Breast epithelium (tissue), 4 donors: ENCODE measurements around the gene PAIP2B. TPM values are rescaled to one million over a fixed set of nuclear protein-coding genes. Genes with fewer than 3 reads are reported as not detected.

Experiments
- DNase-seq, 2 donors: peaks; one replicate each; pipeline ENCODE4 v3.0.0-alpha.2; 2019; ENCODE audit warnings: low spot score in 2 of 2
- H3K27ac ChIP-seq, 2 donors: fragments of 200-600 bp; sonication (generic) in 1 of 2; one replicate each; pipeline ENCODE4 v1.5.1; 2016 to 2019; ENCODE audit warnings: mild to moderate bottlenecking in 1 of 2
- H3K27me3 ChIP-seq, 2 donors: fragments of 200-600 bp; sonication (generic) in 1 of 2; one replicate each; pipeline versions ENCODE4 v1.5.1 to v1.6.0; 2017 to 2019; ENCODE audit warnings: control low read depth in 1 of 2, mild to moderate bottlenecking in 1 of 2
- H3K36me3 ChIP-seq: fragments of 200-600 bp; one replicate; pipeline ENCODE4 v1.5.1; 2019
- H3K4me1 ChIP-seq, 2 donors: fragments of 200-600 bp; sonication (generic); one replicate each; pipeline ENCODE4 v1.5.1; 2016 to 2019; ENCODE audit warnings: control low read depth in 1 of 2
- H3K4me3 ChIP-seq, 3 donors: fragments of 200-600 bp; sonication (generic); 1 replicate in 2 of 3; 2 replicates in 1 of 3; pipeline ENCODE4 v1.5.1; 2016 to 2019; ENCODE audit warnings: mild to moderate bottlenecking in 3 of 3, moderate library complexity in 2 of 3
- H3K9me3 ChIP-seq, 2 donors: fragments of 200-600 bp; sonication (generic) in 1 of 2; one replicate each; pipeline ENCODE4 v1.5.1; 2016 to 2019; ENCODE audit warnings: control low read depth in 1 of 2
- CTCF ChIP-seq, 3 donors: fragments of 450-650 bp; IDR thresholded peaks; one replicate each; pipeline ENCODE4 v1.5.1; 2016 to 2017; ENCODE audit warnings: antibody characterized with exemption in 3 of 3, mild to moderate bottlenecking in 3 of 3, moderate library complexity in 3 of 3
- POLR2A ChIP-seq: fragments of 450-650 bp; IDR thresholded peaks from one replicate; pipeline ENCODE4 v1.6.1; 2016; ENCODE audit warnings: antibody characterized with exemption, mild to moderate bottlenecking, moderate library complexity
- POLR2AphosphoS5 ChIP-seq, 3 donors: sonication (generic); formaldehyde crosslinking; IDR thresholded peaks; one replicate each; pipeline ENCODE4 v1.6.1; 2017; ENCODE audit warnings: antibody characterized with exemption in 3 of 3
- intact Hi-C: fragments of 100-400 bp; cut with DNase I; formaldehyde crosslinking; loops from one replicate; pipeline ENCODE4 v1.15.1; 2023; ENCODE audit warnings: low total_unique reads
- total RNA-seq, 3 donors: library from RNA; depleted of rRNA; stranded (reverse); fragments of >200 nt; gene quantifications; one replicate each; pipeline ENCODE4 v1.1.0, GENCODE V29; 2016

Gene PAIP2B
- total RNA-seq, 3 donors from 2014 or later: 6.9 to 13.0 (median 9.0) TPM

GRCh38 chr2:71210292-71210691, 16.6 kb downstream of the PAIP2B start:
- Histone ChIP-seq H3K36me3 (no peaks in the 10 kb centered on the region), H3K9me3 (no peaks in the 10 kb centered on the region), H3K27ac (no peak overlapping the region), H3K27me3 (no peaks in the 10 kb centered on the region), H3K4me1 (no peaks in the 10 kb centered on the region), H3K4me3 (no peak overlapping the region)
- no peak for TF ChIP-seq CTCF (IDR thresholded peaks at IDR 0.05)
- TF ChIP-seq POLR2A: no peak
- no peak for TF ChIP-seq POLR2AphosphoS5 (IDR thresholded peaks at IDR 0.05)
- no peak for DNase-seq
- intact Hi-C loops: no loop called here

GRCh38 chr2:71208756-71209155, 18.1 kb downstream of the PAIP2B start:
- H3K27ac ChIP-seq: no peak overlapping the region
- no peaks in the 10 kb centered on the region for H3K4me1 ChIP-seq
- intact Hi-C loops: no loop called here
- no peak overlapping the region for H3K4me3 ChIP-seq
- DNase-seq: no peak
- H3K36me3 ChIP-seq: no peaks in the 10 kb centered on the region
- no peaks in the 10 kb centered on the region for H3K9me3 ChIP-seq
- TF ChIP-seq CTCF (IDR thresholded peaks at IDR 0.05): no peak
- TF ChIP-seq POLR2A: no peak
- TF ChIP-seq POLR2AphosphoS5 (IDR thresholded peaks at IDR 0.05): no peak
- no peaks in the 10 kb centered on the region for H3K27me3 ChIP-seq

- DNase-seq: no peak
- Histone ChIP-seq H3K4me3 (no peak overlapping the region), H3K4me1 (no peaks in the 10 kb centered on the region), H3K9me3 (no peaks in the 10 kb centered on the region), H3K27me3 (no peaks in the 10 kb centered on the region), H3K27ac (no peak overlapping the region), H3K36me3 (no peaks in the 10 kb centered on the region)
- TF ChIP-seq CTCF (IDR thresholded peaks at IDR 0.05) (no peak), POLR2A (no peak), POLR2AphosphoS5 (IDR thresholded peaks at IDR 0.05) (no peak)
- intact Hi-C loops: no loop called here
Measured at GRCh38 chr2:71207601-71208000, 19.3 kb downstream of the PAIP2B start.

- Histone ChIP-seq H3K27ac (no peak overlapping the region), H3K4me3 (no peak overlapping the region), H3K4me1 (no peaks in the 10 kb centered on the region), H3K36me3 (no peaks in the 10 kb centered on the region), H3K9me3 (no peaks in the 10 kb centered on the region), H3K27me3 (no peaks in the 10 kb centered on the region)
- DNase-seq: no peak
- intact Hi-C loops: no loop called here
- TF ChIP-seq CTCF (IDR thresholded peaks at IDR 0.05) (no peak), POLR2A (no peak), POLR2AphosphoS5 (IDR thresholded peaks at IDR 0.05) (no peak)
Measured at GRCh38 chr2:71206271-71206670, 20.6 kb downstream of the PAIP2B start.

GRCh38 chr2:71191570-71191943, 35.3 kb downstream of the PAIP2B start:
- no peak overlapping the region for H3K4me3 ChIP-seq
- no peak overlapping the region for H3K27ac ChIP-seq
- no peaks in the 10 kb centered on the region for H3K9me3 ChIP-seq
- TF ChIP-seq POLR2A: no peak
- no peak for TF ChIP-seq CTCF (IDR thresholded peaks at IDR 0.05)
- TF ChIP-seq POLR2AphosphoS5 (IDR thresholded peaks at IDR 0.05): no peak
- intact Hi-C loops: no loop called here
- no peaks in the 10 kb centered on the region for H3K36me3 ChIP-seq
- no peak for DNase-seq
- H3K27me3 ChIP-seq: no peaks in the 10 kb centered on the region
- H3K4me1 ChIP-seq: no peaks in the 10 kb centered on the region
